A549 treated with DMSO at 1 μM for 4 hours (cell line): Measurements from ENCODE around the gene PRKCH. TPM values are rescaled to one million over a fixed set of nuclear protein-coding genes. Genes with fewer than 3 reads are reported as not detected.

Experiments
- total RNA-seq: library from RNA; stranded (reverse); fragments of 200-300 nt; extraction: Qiagen RNA extraction; gene quantifications from 5 replicates; pipeline ENCODE4 v1.2.3, GENCODE V29; 2022; ENCODE audit warnings: low read depth

The PRKCH gene
- total RNA-seq: 3.0 to 5.9 TPM (median 4.1 TPM) in 5 replicates

GRCh38 chr14:61321385-61322010 is at the start of gene PRKCH:
TSS of gene PRKCH (plus strand) at chr14:61321579. CDS start at chr14:61322102, 523 bp downstream.

GRCh38 chr14:61281186-61281947 is 40.0 kb upstream of the PRKCH start, which contains the start of gene TMEM30B:
TSS of gene TMEM30B (minus strand) at chr14:61281338. CDS start at chr14:61281147, 191 bp downstream.

Other genes starting within 250 kb of the PRKCH start
- gene TMEM30B, start 40.2 kb upstream of the PRKCH start, total RNA-seq: 0.12 to 0.26 TPM (median 0.20 TPM) in 5 replicates